Endometrial microvascular endothelial cells (primary cell): ENCODE results near the gene ZNF780B. TPM values are rescaled to one million over a fixed set of nuclear protein-coding genes. Genes with fewer than 3 reads are reported as not detected.

Source experiments
- in situ Hi-C: cut with HindIII; loops from 2 replicates; pipeline ENCODE4 v1.10.0; 2017; ENCODE audit warnings: low sequenced_read_pairs, low pct_unique_long_range_greater_than_20kb; ENCODE audit errors: inconsistent ontology term
- total RNA-seq: library from RNA; depleted of rRNA; stranded (reverse); fragments of >200 nt; gene quantifications from one replicate; pipeline ENCODE4 v1.2.3, GENCODE V29; 2015; ENCODE audit errors: inconsistent ontology term

Gene ZNF780B
- total RNA-seq, 1 donor from 2014 or later: 17.9 TPM

- in situ Hi-C loops: no loop called here
Observed at GRCh38 chr19:39993605-39994004, 62.4 kb downstream of the ZNF780B start.

GRCh38 chr19:39987596-39987995, 68.4 kb downstream of the ZNF780B start:
- in situ Hi-C loops: no loop called here

DNA sequence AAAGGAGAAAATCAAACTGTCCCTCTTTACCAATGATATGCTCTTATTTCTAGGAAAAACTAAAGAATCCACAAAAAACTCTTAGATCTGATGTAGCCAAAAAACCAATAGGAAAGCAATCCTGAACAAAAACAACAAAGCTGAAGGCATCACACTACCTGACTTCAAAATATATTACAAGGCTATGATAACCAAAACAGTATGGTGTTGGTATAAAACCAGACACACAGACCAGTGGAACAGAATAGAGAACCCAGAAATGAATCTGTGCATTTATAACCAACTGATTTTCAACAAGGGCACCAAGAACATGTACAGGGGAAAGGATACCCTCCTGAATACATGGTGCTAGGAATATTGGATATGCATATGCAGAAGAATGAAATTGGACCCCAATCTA, 68.9 kb downstream of the ZNF780B start:
- in situ Hi-C loops: no loop called here

DNA sequence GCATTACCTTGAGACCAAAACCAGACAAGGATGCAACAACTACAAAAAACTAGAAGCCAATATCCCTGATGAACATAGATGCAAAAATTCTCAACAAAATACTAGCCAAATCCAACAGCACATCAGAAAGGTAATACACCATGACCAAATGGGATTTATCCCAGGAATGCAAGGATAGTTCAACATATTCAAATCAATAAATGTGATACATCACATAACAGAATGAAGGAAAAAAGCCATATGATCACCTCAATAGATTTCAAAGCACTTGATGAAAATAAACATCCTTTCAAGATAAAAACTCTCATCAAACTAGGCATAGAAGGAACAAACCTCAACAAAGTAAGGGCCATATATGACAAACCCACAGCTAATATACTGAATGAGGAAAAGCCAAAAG, 69.4 kb downstream of the ZNF780B start:
- in situ Hi-C loops: no loop called here

GRCh38 chr19:39983695-39984300, 72.2 kb downstream of the ZNF780B start:
- in situ Hi-C loops: no loop called here

DNA sequence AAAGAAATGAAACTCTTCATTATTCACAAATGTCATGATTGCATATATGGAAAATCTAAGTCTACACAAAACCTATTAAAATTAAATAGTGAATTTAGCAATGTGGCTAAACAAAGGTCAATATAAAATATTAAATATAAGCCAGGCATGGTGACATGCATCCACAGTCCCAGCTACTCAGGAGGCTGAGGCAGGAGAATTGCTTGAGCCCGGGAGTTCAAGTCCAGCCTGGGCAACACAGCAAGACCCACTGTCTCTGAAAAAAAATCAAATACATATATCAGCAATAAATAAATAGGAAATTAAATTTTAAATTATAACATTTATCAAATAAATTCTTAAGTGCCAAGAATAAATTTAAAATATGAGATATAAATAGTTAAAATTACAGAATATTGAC, 73.1 kb downstream of the ZNF780B start:
- in situ Hi-C loops: no loop called here

Other genes starting within 250 kb of the ZNF780B start
- gene DYRK1B, start 222.1 kb downstream of the ZNF780B start, total RNA-seq: 13.2 TPM
- gene FBL, start 209.9 kb downstream of the ZNF780B start, total RNA-seq: 166 TPM
- not detected for gene FCGBP, start 121.6 kb downstream of the ZNF780B start, total RNA-seq
- 188 TPM for gene PSMC4, start 85.1 kb downstream of the ZNF780B start, total RNA-seq
- 1.4 TPM for gene ZNF546, start 59.2 kb downstream of the ZNF780B start, total RNA-seq
- 15.1 TPM for gene ZNF780A, start 34.7 kb upstream of the ZNF780B start, total RNA-seq
- 5.4 TPM for gene MAP3K10, start 135.2 kb upstream of the ZNF780B start, total RNA-seq
- not detected for gene TTC9B, start 162.2 kb upstream of the ZNF780B start, total RNA-seq
- gene CCNP, start 170.5 kb upstream of the ZNF780B start, total RNA-seq: not detected
- 26.2 TPM for gene AKT2, start 229.1 kb upstream of the ZNF780B start, total RNA-seq